ENCODE measurements around the gene PTPRT.

PTPRT gene

DNA sequence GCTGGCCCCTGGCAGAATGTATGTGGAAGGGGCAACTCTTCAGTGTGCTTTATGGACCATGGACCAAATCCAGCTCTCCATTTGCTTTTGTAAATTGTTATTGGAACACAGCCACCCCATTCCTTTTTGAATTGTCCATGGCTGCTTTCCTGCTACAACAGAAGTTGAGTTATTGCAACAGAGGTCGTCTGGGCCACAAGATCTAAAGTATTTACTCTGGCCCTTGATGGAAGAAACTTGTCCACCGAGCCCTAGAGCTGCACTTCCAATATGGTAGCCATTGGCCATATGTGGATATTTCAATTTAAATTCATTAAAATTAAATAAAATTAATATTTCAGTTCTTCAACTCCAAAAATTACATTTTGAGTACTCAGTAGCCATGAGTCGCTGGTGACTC is 543.5 kb downstream of the PTPRT start:
- Histone ChIP-seq H3K9ac (ENCODE audit: low read length) (no peak overlapping the region), H3K4me1 (ENCODE audit: control insufficient read depth, insufficient read depth, low read length) (no peaks in the 10 kb centered on the region), H3K9me3 (ENCODE audit: control insufficient read depth, low read length) (peaks cover 8% of the 10 kb centered on the region), H3K27me3 (replicated peaks; ENCODE audit: control insufficient read depth, insufficient read depth, low read length) (peaks cover 3% of the 10 kb centered on the region), H3K36me3 (ENCODE audit: control insufficient read depth, insufficient read depth, low read length, severe bottlenecking) (no peaks in the 10 kb centered on the region), H3K4me3 (ENCODE audit: low read length) (no peak overlapping the region)
- DNase-seq (ENCODE audit: low read depth), result no peak

DNA sequence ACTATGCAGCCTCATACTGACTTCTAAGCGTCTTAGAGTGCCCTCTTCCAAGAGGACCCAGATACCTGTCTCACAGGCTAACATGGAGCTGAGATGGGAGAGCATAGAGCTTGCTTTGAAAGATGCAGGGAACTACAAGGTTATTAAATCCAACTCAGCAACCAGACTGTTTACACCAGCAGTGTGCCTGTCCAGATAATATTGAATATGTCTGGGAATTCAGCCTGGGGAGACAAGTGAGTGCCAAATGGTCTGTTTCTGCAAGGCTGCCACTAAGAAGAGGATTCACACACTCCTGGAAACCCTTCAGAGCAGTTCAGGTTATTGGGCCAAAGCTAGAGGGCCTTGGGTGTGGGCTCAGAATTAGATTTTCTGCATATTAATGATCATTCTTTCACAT is 547.8 kb downstream of the PTPRT start:
- peaks cover 3% of the 10 kb centered on the region for H3K27me3 ChIP-seq (replicated peaks; ENCODE audit: control insufficient read depth, insufficient read depth, low read length)
- H3K9me3 ChIP-seq (ENCODE audit: control insufficient read depth, low read length), result peaks cover 8% of the 10 kb centered on the region
- no peak for DNase-seq (ENCODE audit: low read depth)
- H3K4me1 ChIP-seq (ENCODE audit: control insufficient read depth, insufficient read depth, low read length), result no peaks in the 10 kb centered on the region
- H3K36me3 ChIP-seq (ENCODE audit: control insufficient read depth, insufficient read depth, low read length, severe bottlenecking), result no peaks in the 10 kb centered on the region
- H3K9ac ChIP-seq (ENCODE audit: low read length), result no peak overlapping the region
- H3K4me3 ChIP-seq (ENCODE audit: low read length), result no peak overlapping the region

DNA sequence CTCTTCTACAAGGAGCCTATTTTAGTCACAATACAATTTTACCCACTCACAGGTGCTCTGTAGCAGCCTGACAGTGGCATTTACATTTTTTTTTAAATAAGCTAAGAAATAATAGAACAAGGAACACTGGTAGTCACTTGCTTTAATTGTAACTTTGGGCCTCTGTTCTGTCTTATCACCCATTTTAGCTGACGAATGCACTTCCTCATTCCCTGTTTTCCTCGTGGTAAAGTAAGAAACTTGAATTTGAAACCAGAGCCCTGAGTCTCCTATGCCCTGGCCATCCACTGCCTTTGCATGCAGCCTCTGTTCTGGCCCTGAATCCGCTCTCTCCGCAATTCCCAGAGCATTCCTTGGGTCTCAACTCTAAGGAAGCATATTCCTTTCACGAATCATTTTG is 550.6 kb downstream of the PTPRT start:
- Histone ChIP-seq H3K27me3 (replicated peaks; ENCODE audit: control insufficient read depth, insufficient read depth, low read length) (peaks cover 3% of the 10 kb centered on the region), H3K36me3 (ENCODE audit: control insufficient read depth, insufficient read depth, low read length, severe bottlenecking) (no peaks in the 10 kb centered on the region), H3K9ac (ENCODE audit: low read length) (no peak overlapping the region), H3K9me3 (ENCODE audit: control insufficient read depth, low read length) (peaks cover 6% of the 10 kb centered on the region), H3K4me1 (ENCODE audit: control insufficient read depth, insufficient read depth, low read length) (no peaks in the 10 kb centered on the region), H3K4me3 (ENCODE audit: low read length) (no peak overlapping the region)
- DNase-seq (ENCODE audit: low read depth), result no peak

- Histone ChIP-seq H3K9ac (ENCODE audit: low read length) (no peak overlapping the region), H3K9me3 (ENCODE audit: control insufficient read depth, low read length) (no peaks in the 10 kb centered on the region), H3K27me3 (replicated peaks; ENCODE audit: control insufficient read depth, insufficient read depth, low read length) (no peaks in the 10 kb centered on the region), H3K4me3 (ENCODE audit: low read length) (no peak overlapping the region), H3K4me1 (ENCODE audit: control insufficient read depth, insufficient read depth, low read length) (no peaks in the 10 kb centered on the region), H3K36me3 (ENCODE audit: control insufficient read depth, insufficient read depth, low read length, severe bottlenecking) (no peaks in the 10 kb centered on the region)
- no peak for DNase-seq (ENCODE audit: low read depth)
Measured at GRCh38 chr20:42635699-42636411, 553.9 kb downstream of the PTPRT start.

DNA sequence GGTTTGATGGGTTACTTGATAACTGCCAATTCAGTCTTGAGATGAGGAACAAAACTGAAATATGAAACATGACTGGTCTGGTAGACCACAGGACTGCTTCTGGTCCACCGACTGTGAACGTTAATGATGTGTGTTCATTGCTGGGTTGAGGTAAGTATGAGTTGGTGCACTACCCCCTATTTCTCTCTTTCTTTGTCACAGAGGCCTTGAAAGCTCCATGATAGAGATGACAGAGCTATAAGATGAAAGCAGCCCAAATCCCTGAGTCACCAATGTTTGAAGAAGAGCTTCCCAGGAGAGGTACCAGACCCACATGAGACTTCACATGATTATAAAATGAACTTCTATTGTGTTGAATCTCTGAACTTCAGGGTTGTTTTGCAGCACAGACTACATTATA is 555.5 kb downstream of the PTPRT start:
- DNase-seq (ENCODE audit: low read depth), result no peak
- Histone ChIP-seq H3K9me3 (ENCODE audit: control insufficient read depth, low read length) (no peaks in the 10 kb centered on the region), H3K27me3 (replicated peaks; ENCODE audit: control insufficient read depth, insufficient read depth, low read length) (no peaks in the 10 kb centered on the region), H3K36me3 (ENCODE audit: control insufficient read depth, insufficient read depth, low read length, severe bottlenecking) (no peaks in the 10 kb centered on the region), H3K4me1 (ENCODE audit: control insufficient read depth, insufficient read depth, low read length) (no peaks in the 10 kb centered on the region), H3K4me3 (ENCODE audit: low read length) (no peak overlapping the region), H3K9ac (ENCODE audit: low read length) (no peak overlapping the region)

GRCh38 chr20:42628683-42629082 is 561.0 kb downstream of the PTPRT start:
- no peaks in the 10 kb centered on the region for H3K9me3 ChIP-seq (ENCODE audit: control insufficient read depth, low read length)
- no peaks in the 10 kb centered on the region for H3K36me3 ChIP-seq (ENCODE audit: control insufficient read depth, insufficient read depth, low read length, severe bottlenecking)
- H3K9ac ChIP-seq (ENCODE audit: low read length), result no peak overlapping the region
- DNase-seq (ENCODE audit: low read depth), result no peak
- H3K4me1 ChIP-seq (ENCODE audit: control insufficient read depth, insufficient read depth, low read length), result no peaks in the 10 kb centered on the region
- H3K4me3 ChIP-seq (ENCODE audit: low read length), result no peak overlapping the region
- H3K27me3 ChIP-seq (replicated peaks; ENCODE audit: control insufficient read depth, insufficient read depth, low read length), result no peaks in the 10 kb centered on the region

GRCh38 chr20:42613076-42613475 is 576.6 kb downstream of the PTPRT start:
- no peak overlapping the region for H3K9ac ChIP-seq (ENCODE audit: low read length)
- H3K27me3 ChIP-seq (replicated peaks; ENCODE audit: control insufficient read depth, insufficient read depth, low read length), result no peaks in the 10 kb centered on the region
- no peaks in the 10 kb centered on the region for H3K36me3 ChIP-seq (ENCODE audit: control insufficient read depth, insufficient read depth, low read length, severe bottlenecking)
- no peaks in the 10 kb centered on the region for H3K9me3 ChIP-seq (ENCODE audit: control insufficient read depth, low read length)
- no peak overlapping the region for H3K4me3 ChIP-seq (ENCODE audit: low read length)
- DNase-seq (ENCODE audit: low read depth), result no peak
- no peaks in the 10 kb centered on the region for H3K4me1 ChIP-seq (ENCODE audit: control insufficient read depth, insufficient read depth, low read length)

DNA sequence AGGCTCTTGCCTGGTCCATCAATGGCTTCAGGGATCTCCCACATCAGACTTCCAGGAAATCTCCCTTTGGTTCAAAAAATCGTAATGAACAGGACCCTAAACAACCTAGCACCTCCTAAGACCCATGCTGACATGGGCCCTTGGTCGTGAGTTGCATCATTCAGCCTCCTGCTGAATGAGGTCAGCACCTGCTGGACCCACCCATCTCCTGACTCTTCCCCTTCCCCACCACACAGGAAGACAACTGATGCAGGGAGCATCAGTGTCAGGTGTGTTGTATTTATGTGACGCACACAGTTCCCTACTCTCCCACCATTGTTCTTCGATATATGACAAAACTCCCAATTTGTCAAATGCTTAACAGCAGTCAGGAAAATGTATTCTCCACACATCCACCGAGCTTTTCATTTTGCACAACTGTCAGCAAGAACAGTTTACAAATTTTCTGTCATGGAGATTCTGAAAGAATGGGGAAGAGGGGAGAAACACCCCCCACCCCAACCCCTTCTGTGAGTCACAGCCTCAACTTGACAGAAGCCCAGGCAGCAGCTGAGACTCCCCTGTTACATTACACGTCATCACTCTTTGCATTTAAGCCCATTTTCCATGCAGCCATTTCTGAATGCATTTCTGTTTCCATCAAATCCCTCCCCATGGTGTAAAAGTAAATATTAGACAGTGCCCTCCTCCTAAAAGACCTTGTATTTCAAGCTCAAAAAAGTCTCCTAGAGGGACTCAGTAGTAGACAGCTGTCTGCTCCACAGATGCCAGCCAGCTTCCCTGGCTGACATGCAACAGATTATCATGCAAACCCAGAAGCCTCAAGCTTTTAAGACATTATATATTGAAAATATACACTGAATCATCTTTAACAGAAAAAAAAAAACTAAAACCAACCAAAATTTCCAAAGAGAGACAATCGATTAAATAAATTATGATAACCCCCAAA is 577.5 kb downstream of the PTPRT start:
- no peak for DNase-seq (ENCODE audit: low read depth)
- Histone ChIP-seq H3K36me3 (ENCODE audit: control insufficient read depth, insufficient read depth, low read length, severe bottlenecking) (no peaks in the 10 kb centered on the region), H3K4me1 (ENCODE audit: control insufficient read depth, insufficient read depth, low read length) (no peaks in the 10 kb centered on the region), H3K9me3 (ENCODE audit: control insufficient read depth, low read length) (no peaks in the 10 kb centered on the region), H3K27me3 (replicated peaks; ENCODE audit: control insufficient read depth, insufficient read depth, low read length) (no peaks in the 10 kb centered on the region), H3K9ac (ENCODE audit: low read length) (no peak overlapping the region), H3K4me3 (ENCODE audit: low read length) (no peak overlapping the region)

DNA sequence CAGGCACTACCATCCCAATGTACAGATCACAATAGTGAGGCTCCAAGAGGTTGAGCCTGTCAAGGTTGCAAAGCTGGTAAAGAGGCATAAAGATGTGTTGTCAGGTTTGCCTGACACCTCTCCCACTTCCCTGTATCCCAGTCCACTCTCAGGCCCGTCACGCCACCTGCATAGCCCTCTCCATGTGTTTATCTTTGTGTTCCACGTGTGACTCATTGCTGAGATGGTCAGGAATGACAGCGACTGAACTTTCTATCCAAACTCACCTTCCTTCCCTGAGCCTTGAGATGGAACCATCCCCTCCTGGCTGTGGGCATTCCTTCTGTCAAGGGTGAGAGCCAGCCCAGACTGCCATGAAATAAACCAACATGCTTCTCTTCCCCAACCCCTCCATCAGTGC is 578.3 kb downstream of the PTPRT start:
- Histone ChIP-seq H3K4me3 (ENCODE audit: low read length) (no peak overlapping the region), H3K9me3 (ENCODE audit: control insufficient read depth, low read length) (no peaks in the 10 kb centered on the region), H3K36me3 (ENCODE audit: control insufficient read depth, insufficient read depth, low read length, severe bottlenecking) (no peaks in the 10 kb centered on the region), H3K4me1 (ENCODE audit: control insufficient read depth, insufficient read depth, low read length) (no peaks in the 10 kb centered on the region), H3K27me3 (replicated peaks; ENCODE audit: control insufficient read depth, insufficient read depth, low read length) (no peaks in the 10 kb centered on the region), H3K9ac (ENCODE audit: low read length) (no peak overlapping the region)
- no peak for DNase-seq (ENCODE audit: low read depth)

DNA sequence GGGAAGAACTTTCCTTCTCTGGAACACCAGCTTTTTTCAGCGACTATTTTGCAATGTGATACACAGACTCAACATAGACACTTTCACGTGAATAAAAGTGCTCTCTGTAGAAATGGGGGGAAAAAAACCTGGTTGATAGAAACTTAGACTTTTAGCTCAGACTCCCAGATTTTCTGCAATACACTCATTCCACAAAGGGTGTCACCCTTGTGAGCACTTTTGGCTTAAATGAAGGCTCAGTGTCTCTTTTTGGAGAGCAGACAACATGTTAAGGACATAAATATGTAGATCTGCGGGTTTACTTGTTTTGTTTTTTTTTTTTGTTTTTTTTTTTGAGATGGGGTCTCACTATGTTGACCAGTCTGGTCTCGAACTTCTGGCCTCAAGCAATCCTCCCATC is 579.6 kb downstream of the PTPRT start:
- no peak overlapping the region for H3K4me3 ChIP-seq (ENCODE audit: low read length)

GRCh38 chr20:42609618-42610017 is 580.1 kb downstream of the PTPRT start:
- H3K9ac ChIP-seq (ENCODE audit: low read length), result no peak overlapping the region
- no peak for DNase-seq (ENCODE audit: low read depth)
- H3K36me3 ChIP-seq (ENCODE audit: control insufficient read depth, insufficient read depth, low read length, severe bottlenecking), result no peaks in the 10 kb centered on the region
- H3K4me1 ChIP-seq (ENCODE audit: control insufficient read depth, insufficient read depth, low read length), result no peaks in the 10 kb centered on the region
- no peaks in the 10 kb centered on the region for H3K9me3 ChIP-seq (ENCODE audit: control insufficient read depth, low read length)
- no peaks in the 10 kb centered on the region for H3K27me3 ChIP-seq (replicated peaks; ENCODE audit: control insufficient read depth, insufficient read depth, low read length)
- no peak overlapping the region for H3K4me3 ChIP-seq (ENCODE audit: low read length)

More for the DNA sequence above, 579.6 kb downstream of the PTPRT start:
- H3K4me1 ChIP-seq (ENCODE audit: control insufficient read depth, insufficient read depth, low read length), result no peaks in the 10 kb centered on the region
- no peak for DNase-seq (ENCODE audit: low read depth)
- no peaks in the 10 kb centered on the region for H3K36me3 ChIP-seq (ENCODE audit: control insufficient read depth, insufficient read depth, low read length, severe bottlenecking)
- H3K9me3 ChIP-seq (ENCODE audit: control insufficient read depth, low read length), result no peaks in the 10 kb centered on the region
- no peak overlapping the region for H3K9ac ChIP-seq (ENCODE audit: low read length)
- no peaks in the 10 kb centered on the region for H3K27me3 ChIP-seq (replicated peaks; ENCODE audit: control insufficient read depth, insufficient read depth, low read length)

All from adipocyte (in vitro differentiated cells).